Keratinocyte (primary cell): Measurements from ENCODE around the gene ACBD3.

Experiments used
- EZH2 ChIP-seq: IDR thresholded peaks from one replicate; pipeline ENCODE4 v1.6.1; 2012; ENCODE audit warnings: inconsistent platforms, mild to moderate bottlenecking, low read length, moderate library complexity
- TF ChIP-seq, protein P1 (sequence below), 3 experiments: IDR thresholded peaks in 1 of 3; conservative IDR thresholded peaks in 1 of 3; optimal IDR thresholded peaks in 1 of 3; 2 replicates in 2 of 3; 3 replicates in 1 of 3; pipeline versions ENCODE3 to v1.5.1; 2011; ENCODE audit warnings: low read length in 3 of 3, mild to moderate bottlenecking in 3 of 3, moderate library complexity in 2 of 3, control low read depth in 1 of 3, inconsistent platforms in 1 of 3; ENCODE audit not compliant: insufficient read depth in 2 of 3; ENCODE audit errors: extremely low read depth in 1 of 3

DNA sequence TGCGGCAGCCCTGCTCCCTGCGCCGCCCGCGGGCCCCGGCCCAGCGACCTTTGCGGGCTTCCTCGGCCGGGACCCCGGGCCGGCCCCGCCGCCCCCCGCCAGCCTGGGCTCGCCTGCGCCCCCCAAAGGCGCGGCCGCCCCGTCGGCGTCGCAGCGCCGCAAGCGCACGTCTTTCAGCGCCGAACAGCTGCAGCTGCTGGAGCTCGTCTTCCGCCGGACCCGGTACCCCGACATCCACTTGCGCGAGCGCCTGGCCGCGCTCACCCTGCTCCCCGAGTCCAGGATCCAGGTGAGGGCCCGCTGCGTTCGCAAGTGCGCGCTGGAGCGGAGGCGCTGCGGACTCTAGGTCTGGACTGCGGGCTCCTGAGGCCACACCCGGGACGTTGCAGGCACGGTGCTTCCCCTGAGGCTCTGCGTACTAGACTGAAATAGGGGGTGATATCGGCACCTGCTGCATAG is 37.3 kb upstream of the ACBD3 start:
- TF ChIP-seq, protein P1, sequence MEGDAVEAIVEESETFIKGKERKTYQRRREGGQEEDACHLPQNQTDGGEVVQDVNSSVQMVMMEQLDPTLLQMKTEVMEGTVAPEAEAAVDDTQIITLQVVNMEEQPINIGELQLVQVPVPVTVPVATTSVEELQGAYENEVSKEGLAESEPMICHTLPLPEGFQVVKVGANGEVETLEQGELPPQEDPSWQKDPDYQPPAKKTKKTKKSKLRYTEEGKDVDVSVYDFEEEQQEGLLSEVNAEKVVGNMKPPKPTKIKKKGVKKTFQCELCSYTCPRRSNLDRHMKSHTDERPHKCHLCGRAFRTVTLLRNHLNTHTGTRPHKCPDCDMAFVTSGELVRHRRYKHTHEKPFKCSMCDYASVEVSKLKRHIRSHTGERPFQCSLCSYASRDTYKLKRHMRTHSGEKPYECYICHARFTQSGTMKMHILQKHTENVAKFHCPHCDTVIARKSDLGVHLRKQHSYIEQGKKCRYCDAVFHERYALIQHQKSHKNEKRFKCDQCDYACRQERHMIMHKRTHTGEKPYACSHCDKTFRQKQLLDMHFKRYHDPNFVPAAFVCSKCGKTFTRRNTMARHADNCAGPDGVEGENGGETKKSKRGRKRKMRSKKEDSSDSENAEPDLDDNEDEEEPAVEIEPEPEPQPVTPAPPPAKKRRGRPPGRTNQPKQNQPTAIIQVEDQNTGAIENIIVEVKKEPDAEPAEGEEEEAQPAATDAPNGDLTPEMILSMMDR (optimal IDR thresholded peaks at IDR 0.05 in 1 of 3, IDR thresholded peaks at IDR 0.05 in 1 of 3, conservative IDR thresholded peaks at IDR 0.05 in 1 of 3; ENCODE audit: extremely low read depth in 1 of 3, insufficient read depth in 2 of 3, low read length in 3 of 3) = peak in 1 of 3 experiments; percentile 21
- peak; percentile 26 for TF ChIP-seq EZH2
